Lung (tissue), 12 donors: Measurements from ENCODE around the gene KIAA1217. TPM values are rescaled to one million over a fixed set of nuclear protein-coding genes. Genes with fewer than 3 reads are reported as not detected.

Source experiments
- ATAC-seq: fragments of 200-7000 bp; cut with Tn5 transposase; one replicate; pipeline ENCODE4 v1.9.1; 2020; ENCODE audit warnings: moderate number of reproducible peaks; ENCODE audit not compliant: insufficient read depth, low FRiP score
- DNase-seq, 3 donors: peaks; one replicate each; pipeline ENCODE4 v3.0.0-alpha.2; 2013 to 2017
- H3K27ac ChIP-seq, 2 donors: one replicate each; pipeline ENCODE4 v1.5.1; 2013; ENCODE audit warnings: mild to moderate bottlenecking in 2 of 2, moderate library complexity in 2 of 2, control low read depth in 1 of 2, inconsistent platforms in 1 of 2, low read depth in 1 of 2, low read length in 1 of 2
- H3K27me3 ChIP-seq, 3 donors: one replicate each; pipeline ENCODE4 v1.5.1; 2013; ENCODE audit warnings: low read length in 2 of 3; ENCODE audit not compliant: control insufficient read depth in 3 of 3, insufficient read depth in 3 of 3
- H3K36me3 ChIP-seq, 4 donors: one replicate each; pipeline ENCODE4 v1.5.1; 2013; ENCODE audit warnings: low read length in 4 of 4, mild to moderate bottlenecking in 1 of 4, moderate library complexity in 1 of 4; ENCODE audit not compliant: control insufficient read depth in 4 of 4, insufficient read depth in 4 of 4
- H3K4me1 ChIP-seq, 5 donors: one replicate each; pipeline ENCODE4 v1.5.1; 2013; ENCODE audit warnings: low read length in 5 of 5, mild to moderate bottlenecking in 2 of 5, moderate library complexity in 1 of 5; ENCODE audit not compliant: control insufficient read depth in 5 of 5, insufficient read depth in 5 of 5
- H3K4me3 ChIP-seq: one replicate; pipeline ENCODE4 v1.5.1; 2013; ENCODE audit warnings: mild to moderate bottlenecking, control low read depth, moderate library complexity
- H3K9ac ChIP-seq, 2 donors: one replicate each; pipeline ENCODE4 v1.5.1; 2013; ENCODE audit warnings: low read length in 2 of 2, control low read depth in 1 of 2; ENCODE audit not compliant: insufficient read depth in 1 of 2
- H3K9me3 ChIP-seq, 4 donors: one replicate each; pipeline ENCODE4 v1.5.1; 2013; ENCODE audit warnings: low read length in 3 of 4, mild to moderate bottlenecking in 1 of 4, moderate library complexity in 1 of 4; ENCODE audit not compliant: control insufficient read depth in 4 of 4, insufficient read depth in 3 of 4
- WGBS, 2 donors: extraction: QIAGEN DNeasy Blood & Tissue Kit; methylation state at CpG; one replicate each; pipeline ENCODE4 v1.1.7; 2013; 5-methylcytosine and 5-hydroxymethylcytosine counted together
- polyA plus RNA-seq, 2 donors: library from polyadenylated mRNA; stranded (reverse); fragments of 200-250 nt; gene quantifications; one replicate each; pipeline ENCODE4 v1.2.1, GENCODE V29; 2013
- total RNA-seq, 2 donors: library from RNA; depleted of rRNA in 1 of 2; stranded (reverse); fragments of >200 nt in 1 of 2; gene quantifications; one replicate each; pipeline ENCODE4 v1.2.1, GENCODE V29; 2014 to 2021
- TF ChIP-seq, protein P1 (sequence below): IDR thresholded peaks from 2 replicates; pipeline ENCODE4 v1.5.1; 2012; ENCODE audit warnings: mild to moderate bottlenecking; ENCODE audit errors: control extremely low read depth, extremely low read depth
- donor health status: control.
- donor health status: control.
- donor health status: Bipolar disorder and iron deficiency.
- donor health status: healthy.
- donor health status: DM: yes; HTN: yes; CAD: no.

KIAA1217 gene
- total and polyA plus RNA-seq, 4 donors: 5.5 to 58.6 (median 24.1) TPM

GRCh38 chr10:24234784-24235183 lies 25.8 kb downstream of the KIAA1217 start:
- WGBS, 2 donors: 85 to 97% methylated on average over 1 of the region's 1 CpG

GRCh38 chr10:24235471-24235870 lies 26.5 kb downstream of the KIAA1217 start:
- H3K9me3 ChIP-seq: no peaks in the 10 kb centered on the region
- H3K9ac ChIP-seq: no peak overlapping the region
- H3K4me3 ChIP-seq: no peak overlapping the region
- DNase-seq (peak in 1 of 3 donors; percentile 14), ATAC-seq (no peak)
- no peak overlapping the region for H3K27ac ChIP-seq
- TF ChIP-seq, protein P1, sequence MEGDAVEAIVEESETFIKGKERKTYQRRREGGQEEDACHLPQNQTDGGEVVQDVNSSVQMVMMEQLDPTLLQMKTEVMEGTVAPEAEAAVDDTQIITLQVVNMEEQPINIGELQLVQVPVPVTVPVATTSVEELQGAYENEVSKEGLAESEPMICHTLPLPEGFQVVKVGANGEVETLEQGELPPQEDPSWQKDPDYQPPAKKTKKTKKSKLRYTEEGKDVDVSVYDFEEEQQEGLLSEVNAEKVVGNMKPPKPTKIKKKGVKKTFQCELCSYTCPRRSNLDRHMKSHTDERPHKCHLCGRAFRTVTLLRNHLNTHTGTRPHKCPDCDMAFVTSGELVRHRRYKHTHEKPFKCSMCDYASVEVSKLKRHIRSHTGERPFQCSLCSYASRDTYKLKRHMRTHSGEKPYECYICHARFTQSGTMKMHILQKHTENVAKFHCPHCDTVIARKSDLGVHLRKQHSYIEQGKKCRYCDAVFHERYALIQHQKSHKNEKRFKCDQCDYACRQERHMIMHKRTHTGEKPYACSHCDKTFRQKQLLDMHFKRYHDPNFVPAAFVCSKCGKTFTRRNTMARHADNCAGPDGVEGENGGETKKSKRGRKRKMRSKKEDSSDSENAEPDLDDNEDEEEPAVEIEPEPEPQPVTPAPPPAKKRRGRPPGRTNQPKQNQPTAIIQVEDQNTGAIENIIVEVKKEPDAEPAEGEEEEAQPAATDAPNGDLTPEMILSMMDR: no peak
- peaks cover 0 to 24% (median 6%) of the 10 kb centered on the region in 5 donors for H3K4me1 ChIP-seq
- H3K27me3 ChIP-seq: no peaks in the 10 kb centered on the region
- WGBS, 2 donors: 65 to 73% methylated on average over 7 of the region's 7 CpGs
- no peaks in the 10 kb centered on the region for H3K36me3 ChIP-seq

More at GRCh38 chr10:24234784-24235183, 25.8 kb downstream of the KIAA1217 start:
- Histone ChIP-seq H3K27ac (no peak overlapping the region), H3K9me3 (no peaks in the 10 kb centered on the region), H3K4me1 (peaks cover 0 to 24% (median 3%) of the 10 kb centered on the region in 5 donors), H3K27me3 (no peaks in the 10 kb centered on the region), H3K36me3 (no peaks in the 10 kb centered on the region), H3K9ac (no peak overlapping the region), H3K4me3 (no peak overlapping the region)
- TF ChIP-seq, protein P1: no peak
- ATAC-seq (no peak), DNase-seq (no peak)

GRCh38 chr10:24237801-24238395 lies 29.0 kb downstream of the KIAA1217 start:
- no peak overlapping the region for H3K4me3 ChIP-seq
- H3K9me3 ChIP-seq: no peaks in the 10 kb centered on the region
- no peaks in the 10 kb centered on the region for H3K36me3 ChIP-seq
- no peak overlapping the region for H3K9ac ChIP-seq
- DNase-seq (peak in 1 of 3 donors; percentile 24), ATAC-seq (no peak)
- WGBS, 2 donors: 39 to 49% methylated on average over 9 of the region's 9 CpGs
- H3K27me3 ChIP-seq: no peaks in the 10 kb centered on the region
- TF ChIP-seq, protein P1: no peak
- peak overlapping the region in 1 of 2 donors; percentile 73 for H3K27ac ChIP-seq
- H3K4me1 ChIP-seq: peaks cover 3 to 32% (median 15%) of the 10 kb centered on the region in 5 donors
